ENCODE measurements around the gene LRRC17.

DNA sequence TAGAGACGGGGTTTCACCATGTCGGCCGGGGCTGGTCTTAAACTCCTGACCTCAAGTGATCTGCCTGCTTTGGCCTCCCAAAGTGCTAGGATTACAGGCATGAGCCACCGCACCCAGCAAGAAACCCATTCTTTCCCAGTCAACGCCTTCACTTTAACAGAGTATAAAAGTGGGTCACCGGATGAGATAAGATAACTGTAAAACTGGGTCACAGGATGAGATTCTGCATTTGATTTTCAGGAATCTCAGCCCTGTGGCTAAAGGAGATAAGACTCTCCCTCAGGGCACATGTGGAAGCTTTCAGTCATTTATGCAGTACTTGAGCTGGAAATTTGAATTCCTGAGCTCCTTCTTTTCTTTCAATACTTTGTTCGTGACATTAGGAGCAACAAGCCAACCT is 70.8 kb downstream of the LRRC17 start:
- TF ChIP-seq, protein P1, sequence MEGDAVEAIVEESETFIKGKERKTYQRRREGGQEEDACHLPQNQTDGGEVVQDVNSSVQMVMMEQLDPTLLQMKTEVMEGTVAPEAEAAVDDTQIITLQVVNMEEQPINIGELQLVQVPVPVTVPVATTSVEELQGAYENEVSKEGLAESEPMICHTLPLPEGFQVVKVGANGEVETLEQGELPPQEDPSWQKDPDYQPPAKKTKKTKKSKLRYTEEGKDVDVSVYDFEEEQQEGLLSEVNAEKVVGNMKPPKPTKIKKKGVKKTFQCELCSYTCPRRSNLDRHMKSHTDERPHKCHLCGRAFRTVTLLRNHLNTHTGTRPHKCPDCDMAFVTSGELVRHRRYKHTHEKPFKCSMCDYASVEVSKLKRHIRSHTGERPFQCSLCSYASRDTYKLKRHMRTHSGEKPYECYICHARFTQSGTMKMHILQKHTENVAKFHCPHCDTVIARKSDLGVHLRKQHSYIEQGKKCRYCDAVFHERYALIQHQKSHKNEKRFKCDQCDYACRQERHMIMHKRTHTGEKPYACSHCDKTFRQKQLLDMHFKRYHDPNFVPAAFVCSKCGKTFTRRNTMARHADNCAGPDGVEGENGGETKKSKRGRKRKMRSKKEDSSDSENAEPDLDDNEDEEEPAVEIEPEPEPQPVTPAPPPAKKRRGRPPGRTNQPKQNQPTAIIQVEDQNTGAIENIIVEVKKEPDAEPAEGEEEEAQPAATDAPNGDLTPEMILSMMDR (IDR thresholded peaks at IDR 0.05; ENCODE audit: poor library complexity) = no peak
- no peak for TF ChIP-seq EZH2 (IDR thresholded peaks at IDR 0.05; ENCODE audit: borderline replicate concordance)
- TF ChIP-seq EZH2phosphoT487 (IDR thresholded peaks at IDR 0.05; ENCODE audit: low read depth, severe bottlenecking, unreplicated experiment) = no peak
